GM12891 (cell line): ENCODE measurements around the gene AHNAK2.

Experiments
- PAX5 ChIP-seq: IDR thresholded peaks from 2 replicates; pipeline ENCODE4 v1.6.1; 2011; ENCODE audit warnings: low read length, moderate library complexity, mild to moderate bottlenecking; ENCODE audit not compliant: insufficient read depth, severe bottlenecking
- POLR2A ChIP-seq: IDR thresholded peaks from 2 replicates; pipeline ENCODE4 v1.6.1; 2011; ENCODE audit warnings: low read depth, low read length, control low read depth

DNA sequence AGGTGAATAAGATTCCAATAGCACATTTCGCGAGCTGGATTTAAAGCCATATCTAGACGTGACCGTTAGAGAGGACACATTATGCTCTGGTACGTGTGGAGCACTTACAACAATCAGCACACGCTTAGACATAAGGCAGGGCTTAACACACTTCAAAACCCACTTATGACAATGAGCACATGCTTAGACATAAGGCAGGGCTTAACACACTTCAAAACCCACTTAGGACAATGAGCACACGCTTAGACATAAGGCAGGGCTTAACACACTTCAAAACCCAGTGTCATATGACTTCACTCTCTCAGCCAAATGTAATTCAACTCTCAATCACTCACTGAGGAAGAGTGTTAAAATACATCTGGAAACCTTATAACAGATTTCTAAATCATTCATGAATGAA lies 64.7 kb downstream of the AHNAK2 start:
- no peak for TF ChIP-seq POLR2A
- no peak for TF ChIP-seq PAX5
